GM12874 (cell line): Measurements from ENCODE around the gene ADAM23.

ENCODE experiments used
- CTCF ChIP-seq: IDR thresholded peaks from 2 replicates; pipeline ENCODE4 v1.5.1; 2011; ENCODE audit warnings: low read depth, mild to moderate bottlenecking, control low read depth, low read length, moderate library complexity; ENCODE audit not compliant: insufficient read depth

ADAM23 gene

GRCh38 chr2:206442833-206443734 lies at the start of gene ADAM23:
TSS of gene ADAM23 (plus strand) at chr2:206443532. CDS start at chr2:206443867, 335 bp downstream.
- TF ChIP-seq CTCF = no peak

- TF ChIP-seq CTCF = no peak
Observed at GRCh38 chr2:206396211-206396610, 47.1 kb upstream of the ADAM23 start.

- no peak for TF ChIP-seq CTCF
Observed at GRCh38 chr2:206408323-206409320, 34.7 kb upstream of the ADAM23 start.

GRCh38 chr2:206410714-206411113 lies 32.6 kb upstream of the ADAM23 start:
- no peak for TF ChIP-seq CTCF

GRCh38 chr2:206415618-206416243 lies 27.6 kb upstream of the ADAM23 start:
- TF ChIP-seq CTCF = no peak

- TF ChIP-seq CTCF = no peak
Observed at GRCh38 chr2:206418968-206419367, 24.4 kb upstream of the ADAM23 start.

GRCh38 chr2:206420721-206421120 lies 22.6 kb upstream of the ADAM23 start:
- TF ChIP-seq CTCF = no peak
